ENCODE data around the gene ITIH2.
"Not testable (repeated sequence)": the region's sequence is repeated elsewhere in the genome, so short reads cannot be mapped to it uniquely, and the experiment has no call there.

The ITIH2 gene

GRCh38 chr10:7738536-7739407, 35.7 kb downstream of the ITIH2 start:
- DNase-seq: no peak

- no peak for DNase-seq
Observed at GRCh38 chr10:7744307-7744706, 41.2 kb downstream of the ITIH2 start.

- DNase-seq: not testable (repeated sequence)
Observed at GRCh38 chr10:7748637-7749036, 45.5 kb downstream of the ITIH2 start.

GRCh38 chr10:7750222-7750621, 47.1 kb downstream of the ITIH2 start:
- no peak for DNase-seq

GRCh38 chr10:7752251-7752650, 49.1 kb downstream of the ITIH2 start:
- no peak for DNase-seq

- no peak for DNase-seq
Observed at GRCh38 chr10:7755103-7755502, 52.0 kb downstream of the ITIH2 start.

GRCh38 chr10:7756360-7756992, 53.4 kb downstream of the ITIH2 start:
- peak in 1 of 56 donors; percentile 1 for DNase-seq

GRCh38 chr10:7763929-7764328, 60.8 kb downstream of the ITIH2 start:
- DNase-seq: no peak

- DNase-seq: no peak
Observed at GRCh38 chr10:7766241-7766640, 63.1 kb downstream of the ITIH2 start.

- DNase-seq: no peak
Observed at GRCh38 chr10:7767209-7767608, 64.1 kb downstream of the ITIH2 start.

- DNase-seq: no peak
Observed at GRCh38 chr10:7768417-7768816, 65.3 kb downstream of the ITIH2 start.

- no peak for DNase-seq
Observed at GRCh38 chr10:7773845-7774801, 71.0 kb downstream of the ITIH2 start.

GRCh38 chr10:7776777-7777176, 73.7 kb downstream of the ITIH2 start:
- DNase-seq: no peak

GRCh38 chr10:7782194-7782593, 79.1 kb downstream of the ITIH2 start:
- not testable (repeated sequence) for DNase-seq

- no peak for DNase-seq
Observed at GRCh38 chr10:7786430-7786829, 83.3 kb downstream of the ITIH2 start.

- DNase-seq: peak in 1 of 56 donors; percentile 35
Observed at GRCh38 chr10:7787150-7787856, 84.2 kb downstream of the ITIH2 start.

GRCh38 chr10:7787857-7788638, 84.9 kb downstream of the ITIH2 start, which contains the start of the genes ATP5F1C and KIN:
Gene ATP5F1C, plus strand, starts transcription at chr10:7788177. Its CDS starts 31 bp downstream, at chr10:7788208.
Gene KIN, minus strand, starts transcription at chr10:7787993. Its CDS starts 60 bp downstream, at chr10:7787933.
- DNase-seq: peak; percentile 69 to 98 (median 95)

GRCh38 chr10:7788639-7789286, 85.6 kb downstream of the ITIH2 start:
- DNase-seq: peak in 7 of 56 donors; percentile 24 to 60 (median 40)

GRCh38 chr10:7789390-7789789, 86.3 kb downstream of the ITIH2 start:
- DNase-seq: no peak
